Keratinocyte (primary cell): ENCODE data around the gene TRIM3. TPM values are rescaled to one million over a fixed set of nuclear protein-coding genes. Genes with fewer than 3 reads are reported as not detected.

Source experiments
- DNase-seq: peaks from one replicate; pipeline ENCODE4 v3.0.0-alpha.2; 2011; ENCODE audit warnings: low read depth, missing footprints, low spot score
- FAIRE-seq: peaks from 2 replicates; lab custom pipeline; 2011; peaks lifted over from hg19 to GRCh38; lab: Jason Lieb, UNC
- H2AFZ ChIP-seq: 2 replicates; pipeline ENCODE4 v1.6.0; 2012; ENCODE audit warnings: low read length, control low read depth, inconsistent platforms; ENCODE audit not compliant: control insufficient read depth
- H3K27ac ChIP-seq: 2 replicates; pipeline ENCODE4 v1.5.1; 2011; ENCODE audit warnings: low read length; ENCODE audit not compliant: control insufficient read depth, insufficient read depth
- H3K27me3 ChIP-seq: 3 replicates; pipeline ENCODE4 v1.6.0; 2011; ENCODE audit warnings: low read length; ENCODE audit not compliant: control insufficient read depth, insufficient read depth; ENCODE audit errors: extremely low read depth
- H3K36me3 ChIP-seq, 2 experiments: 2 replicates in 1 of 2; 3 replicates in 1 of 2; pipeline ENCODE4 v1.5.1; 2011; ENCODE audit warnings: low read length in 2 of 2, mild to moderate bottlenecking in 1 of 2; ENCODE audit not compliant: control insufficient read depth in 2 of 2, insufficient read depth in 2 of 2; ENCODE audit errors: extremely low read depth in 1 of 2
- H3K4me1 ChIP-seq: 3 replicates; pipeline ENCODE4 v1.5.1; 2011; ENCODE audit warnings: low read length; ENCODE audit not compliant: control insufficient read depth, insufficient read depth; ENCODE audit errors: extremely low read depth
- H3K4me2 ChIP-seq: 3 replicates; pipeline ENCODE4 v1.6.0; 2011; ENCODE audit warnings: low read depth, low read length; ENCODE audit not compliant: control insufficient read depth, insufficient read depth; ENCODE audit errors: extremely low read depth
- H3K4me3 ChIP-seq, 3 experiments: fragments of 200-600 bp in 1 of 3; sonication (generic) in 1 of 3; 2 replicates in 2 of 3; 3 replicates in 1 of 3; pipeline ENCODE4 v1.5.1; 2011 to 2016; ENCODE audit warnings: low read length in 3 of 3, mild to moderate bottlenecking in 3 of 3, control low read depth in 2 of 3, inconsistent platforms in 1 of 3, low read depth in 1 of 3, mixed read lengths in 1 of 3, mixed run types in 1 of 3, moderate library complexity in 1 of 3; ENCODE audit not compliant: control insufficient read depth in 2 of 3, insufficient read depth in 2 of 3; ENCODE audit errors: extremely low read depth in 1 of 3
- H3K79me2 ChIP-seq: 2 replicates; pipeline ENCODE4 v1.6.0; 2012; ENCODE audit warnings: low read length; ENCODE audit not compliant: control insufficient read depth, insufficient read depth
- H3K9ac ChIP-seq: 3 replicates; pipeline ENCODE4 v1.6.0; 2011; ENCODE audit warnings: low read length; ENCODE audit not compliant: control insufficient read depth, insufficient read depth; ENCODE audit errors: extremely low read depth
- H3K9me1 ChIP-seq: 3 replicates; pipeline ENCODE4 v1.6.0; 2011; ENCODE audit warnings: low read length; ENCODE audit not compliant: control insufficient read depth, insufficient read depth; ENCODE audit errors: extremely low read depth
- H3K9me3 ChIP-seq: 2 replicates; pipeline ENCODE4 v1.5.1; 2012; ENCODE audit warnings: low read depth, low read length; ENCODE audit not compliant: control insufficient read depth
- H4K20me1 ChIP-seq: 3 replicates; pipeline ENCODE4 v1.6.0; 2011; ENCODE audit warnings: low read length; ENCODE audit not compliant: control insufficient read depth, insufficient read depth; ENCODE audit errors: extremely low read depth
- EZH2 ChIP-seq: IDR thresholded peaks from one replicate; pipeline ENCODE4 v1.6.1; 2012; ENCODE audit warnings: inconsistent platforms, mild to moderate bottlenecking, low read length, moderate library complexity
- dilution Hi-C: fragments of 300-500 bp; cut with MboI; formaldehyde crosslinking; loops from one replicate; pipeline ENCODE4 v1.7.0; 2020; ENCODE audit warnings: low sequenced_read_pairs; ENCODE audit not compliant: extremely low pct_ligation_motif_present
- polyA plus RNA-seq, 5 experiments: library from polyadenylated mRNA; depleted of rRNA in 3 of 5; stranded (reverse) in 3 of 5; stranded (forward) in 1 of 5; unstranded in 1 of 5; fragments of >200 nt; gene quantifications; 1 replicate in 1 of 5; 2 replicates in 3 of 5; 3 replicates in 1 of 5; pipeline versions ENCODE4 v1.2.1 to v1.2.3, GENCODE V29; 2011 to 2012; ENCODE audit warnings: missing spikeins in 2 of 5, low read depth in 1 of 5, low replicate concordance in 1 of 5
- TF ChIP-seq, protein P1 (sequence below), 3 experiments: IDR thresholded peaks in 1 of 3; conservative IDR thresholded peaks in 1 of 3; optimal IDR thresholded peaks in 1 of 3; 2 replicates in 2 of 3; 3 replicates in 1 of 3; pipeline versions ENCODE3 to v1.5.1; 2011; ENCODE audit warnings: low read length in 3 of 3, mild to moderate bottlenecking in 3 of 3, moderate library complexity in 2 of 3, control low read depth in 1 of 3, inconsistent platforms in 1 of 3; ENCODE audit not compliant: insufficient read depth in 2 of 3; ENCODE audit errors: extremely low read depth in 1 of 3

Gene TRIM3
- polyA plus RNA-seq, 1 donor (not counting 4 experiments of a cell fraction or from before 2014, with no cell fraction given), result 10.3 TPM

DNA sequence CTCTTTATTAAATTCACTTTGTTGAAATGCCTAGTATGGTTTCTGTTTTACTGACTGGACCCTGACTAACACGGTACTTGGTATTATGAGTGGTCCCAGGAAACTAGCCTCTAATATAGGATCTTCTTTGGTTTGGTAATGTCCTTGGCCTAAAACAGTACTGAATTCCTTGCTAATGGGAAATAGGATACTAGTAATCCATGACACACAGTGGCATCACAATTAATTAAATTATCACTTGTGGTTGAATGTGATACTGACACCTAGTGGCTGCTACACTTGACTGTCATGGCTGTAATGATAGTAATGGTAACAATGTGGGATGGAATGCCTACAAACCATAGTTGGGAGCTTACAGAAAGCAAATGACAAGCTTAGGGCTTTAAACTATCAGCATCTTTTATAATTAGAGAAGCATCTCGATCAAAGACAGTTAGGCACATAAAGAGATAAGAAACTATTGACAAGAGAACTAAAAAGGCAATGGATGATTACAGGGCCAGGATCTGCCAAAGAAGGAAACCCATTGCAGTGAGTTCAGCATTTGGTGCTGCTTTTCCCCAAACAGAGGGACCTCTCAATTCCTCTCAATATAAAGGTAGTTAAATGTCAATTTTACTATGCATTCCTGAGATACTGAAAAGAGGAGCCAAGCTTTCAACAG lies 32.0 kb upstream of the TRIM3 start:
- H3K4me3 ChIP-seq, result no peak overlapping the region
- H3K9me3 ChIP-seq, result no peaks in the 10 kb centered on the region
- FAIRE-seq (peak; percentile 65), DNase-seq (peak; percentile 28)
- peak overlapping the region; percentile 16 for H3K27ac ChIP-seq
- dilution Hi-C loops, result no loop called here
- no peaks in the 10 kb centered on the region for H3K79me2 ChIP-seq
- no peak overlapping the region for H3K9ac ChIP-seq
- H3K4me1 ChIP-seq, result peaks cover 7% of the 10 kb centered on the region
- H3K9me1 ChIP-seq, result no peaks in the 10 kb centered on the region
- no peak overlapping the region for H3K4me2 ChIP-seq
- peaks cover 2 to 7% of the 10 kb centered on the region in 2 experiments for H3K36me3 ChIP-seq
- H4K20me1 ChIP-seq, result no peaks in the 10 kb centered on the region
- no peak for TF ChIP-seq EZH2
- TF ChIP-seq, protein P1, sequence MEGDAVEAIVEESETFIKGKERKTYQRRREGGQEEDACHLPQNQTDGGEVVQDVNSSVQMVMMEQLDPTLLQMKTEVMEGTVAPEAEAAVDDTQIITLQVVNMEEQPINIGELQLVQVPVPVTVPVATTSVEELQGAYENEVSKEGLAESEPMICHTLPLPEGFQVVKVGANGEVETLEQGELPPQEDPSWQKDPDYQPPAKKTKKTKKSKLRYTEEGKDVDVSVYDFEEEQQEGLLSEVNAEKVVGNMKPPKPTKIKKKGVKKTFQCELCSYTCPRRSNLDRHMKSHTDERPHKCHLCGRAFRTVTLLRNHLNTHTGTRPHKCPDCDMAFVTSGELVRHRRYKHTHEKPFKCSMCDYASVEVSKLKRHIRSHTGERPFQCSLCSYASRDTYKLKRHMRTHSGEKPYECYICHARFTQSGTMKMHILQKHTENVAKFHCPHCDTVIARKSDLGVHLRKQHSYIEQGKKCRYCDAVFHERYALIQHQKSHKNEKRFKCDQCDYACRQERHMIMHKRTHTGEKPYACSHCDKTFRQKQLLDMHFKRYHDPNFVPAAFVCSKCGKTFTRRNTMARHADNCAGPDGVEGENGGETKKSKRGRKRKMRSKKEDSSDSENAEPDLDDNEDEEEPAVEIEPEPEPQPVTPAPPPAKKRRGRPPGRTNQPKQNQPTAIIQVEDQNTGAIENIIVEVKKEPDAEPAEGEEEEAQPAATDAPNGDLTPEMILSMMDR (optimal IDR thresholded peaks at IDR 0.05 in 1 of 3, IDR thresholded peaks at IDR 0.05 in 1 of 3, conservative IDR thresholded peaks at IDR 0.05 in 1 of 3; ENCODE audit: extremely low read depth in 1 of 3, insufficient read depth in 2 of 3, low read length in 3 of 3), result peak; percentile 33 to 83 (median 44)
- H3K27me3 ChIP-seq, result no peaks in the 10 kb centered on the region
- H2AFZ ChIP-seq, result no peak overlapping the region

DNA sequence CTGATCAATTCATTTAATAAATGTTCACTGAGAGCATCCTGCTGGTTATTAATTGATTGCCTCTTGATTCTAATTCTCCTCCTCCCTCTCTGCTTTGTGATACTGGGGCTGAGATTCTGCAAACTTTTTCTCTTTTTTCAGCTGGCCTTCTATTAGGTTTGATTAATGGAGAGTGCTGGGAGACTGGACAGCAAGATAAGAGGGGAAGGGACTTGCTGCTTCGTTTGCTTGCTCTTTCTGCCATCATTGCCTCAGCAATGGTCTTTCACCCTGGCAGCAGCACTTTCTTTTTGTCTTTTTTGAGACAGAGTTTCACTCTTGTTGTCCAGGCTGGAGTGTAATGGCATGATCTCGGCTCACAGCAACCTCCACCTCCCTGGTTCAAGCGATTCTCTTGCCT lies 30.4 kb upstream of the TRIM3 start:
- no peak overlapping the region for H3K9ac ChIP-seq
- H3K9me3 ChIP-seq, result no peaks in the 10 kb centered on the region
- H3K4me1 ChIP-seq, result peaks cover 7% of the 10 kb centered on the region
- dilution Hi-C loops, result no loop called here
- H3K79me2 ChIP-seq, result no peaks in the 10 kb centered on the region
- FAIRE-seq, result no peak
- H4K20me1 ChIP-seq, result no peaks in the 10 kb centered on the region
- no peaks in the 10 kb centered on the region for H3K9me1 ChIP-seq
- H3K27ac ChIP-seq, result peak overlapping the region; percentile 5
- no peak overlapping the region for H3K4me2 ChIP-seq
- H3K36me3 ChIP-seq, result peaks cover 2 to 5% of the 10 kb centered on the region in 2 experiments
- no peaks in the 10 kb centered on the region for H3K27me3 ChIP-seq
- DNase-seq, result no peak
- no peak for TF ChIP-seq EZH2
- TF ChIP-seq, protein P1 (optimal IDR thresholded peaks at IDR 0.05 in 1 of 3, IDR thresholded peaks at IDR 0.05 in 1 of 3, conservative IDR thresholded peaks at IDR 0.05 in 1 of 3; ENCODE audit: extremely low read depth in 1 of 3, insufficient read depth in 2 of 3, low read length in 3 of 3), result no peak
- H3K4me3 ChIP-seq, result no peak overlapping the region
- H2AFZ ChIP-seq, result no peak overlapping the region
